Right cardiac atrium (tissue), 5 donors: ENCODE measurements around the gene FAM50B. TPM values are rescaled to one million over a fixed set of nuclear protein-coding genes. Genes with fewer than 3 reads are reported as not detected.
"Not testable (repeated sequence)": the region's sequence is repeated elsewhere in the genome, so short reads cannot be mapped to it uniquely, and the experiment has no call there.

Experiments used
- ATAC-seq, 2 donors: fragments of 200-7000 bp; cut with Tn5 transposase; one replicate each; pipeline versions ENCODE4 v1.8.0 to v1.9.1; 2020; ENCODE audit warnings: moderate library complexity in 2 of 2, mild to moderate bottlenecking in 1 of 2
- DNase-seq, 3 donors: peaks; one replicate each; pipeline ENCODE4 v3.0.0-alpha.2; 2020
- H3K27ac ChIP-seq: one replicate; pipeline ENCODE4 v1.5.1; 2013; ENCODE audit warnings: mild to moderate bottlenecking, low read length, control low read depth, moderate library complexity
- H3K27me3 ChIP-seq: one replicate; pipeline ENCODE4 v1.6.1; 2013; ENCODE audit not compliant: control insufficient read depth, insufficient read depth
- H3K4me1 ChIP-seq: one replicate; pipeline ENCODE4 v1.6.1; 2013; ENCODE audit warnings: low read length; ENCODE audit not compliant: control insufficient read depth, insufficient read depth
- H3K4me3 ChIP-seq: one replicate; pipeline ENCODE4 v1.5.1; 2013; ENCODE audit warnings: low read length, control low read depth
- H3K9me3 ChIP-seq: one replicate; pipeline ENCODE4 v1.6.1; 2013; ENCODE audit warnings: low read length; ENCODE audit not compliant: control insufficient read depth
- WGBS: extraction: QIAGEN DNeasy Blood & Tissue Kit; methylation state at CpG from one replicate; pipeline ENCODE4 v1.1.7; 2013; 5-methylcytosine and 5-hydroxymethylcytosine counted together
- intact Hi-C, 4 donors: fragments of 100-400 bp; cut with DNase I; formaldehyde crosslinking; loops; one replicate each; pipeline versions ENCODE4 v1.11.0 to v1.14.0; 2022 to 2023
- polyA plus RNA-seq: library from polyadenylated mRNA; stranded (reverse); fragments of 200-250 nt; gene quantifications from one replicate; pipeline ENCODE4 v1.2.3, GENCODE V29; 2013
- total RNA-seq, 4 donors: library from RNA; stranded (reverse); fragmentation: NEBNext Ultra II Directional; extraction: Animal tissue kit (Norgen Biotek cat#: 25700); gene quantifications; one replicate each; pipeline ENCODE4 v1.2.1, GENCODE V29; 2021
- donor health status: healthy with polysubstance abuse.
- donor health status: DM: no; HTN: yes; CAD: no.
- donor health status: DM: no; HTN: no; CAD: no.
- donor health status: DM: no; HTN: yes; CAD: no; lungs with severe emphysema.
- donor health status: DM: yes; HTN: yes; CAD: no.

FAM50B gene
- total and polyA plus RNA-seq, 5 donors = 14.0 to 25.3 (median 22.6) TPM

DNA sequence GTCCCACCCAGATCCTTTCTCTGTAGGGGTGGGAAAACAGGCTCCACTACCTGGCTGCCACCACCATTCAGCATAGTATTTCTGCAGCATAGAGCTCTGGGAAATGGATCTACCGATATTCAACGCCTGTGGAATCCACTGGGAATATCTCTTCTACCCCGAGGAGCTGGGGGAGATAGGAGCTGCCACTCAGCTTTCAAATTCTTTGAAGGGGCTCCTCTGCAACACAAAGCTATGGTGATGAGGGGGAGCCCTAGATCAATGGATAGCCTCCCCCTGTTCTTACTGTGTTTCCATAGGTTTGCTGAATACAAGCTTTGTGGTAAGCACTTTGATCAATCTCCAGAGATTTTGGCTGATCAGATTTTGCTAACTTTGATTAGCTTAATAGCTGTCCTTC lies 12.9 kb downstream of the FAM50B start:
- DNase-seq = no peak
- no peak overlapping the region for H3K4me3 ChIP-seq
- WGBS = 55% methylated on average over 3 of the region's 3 CpGs

DNA sequence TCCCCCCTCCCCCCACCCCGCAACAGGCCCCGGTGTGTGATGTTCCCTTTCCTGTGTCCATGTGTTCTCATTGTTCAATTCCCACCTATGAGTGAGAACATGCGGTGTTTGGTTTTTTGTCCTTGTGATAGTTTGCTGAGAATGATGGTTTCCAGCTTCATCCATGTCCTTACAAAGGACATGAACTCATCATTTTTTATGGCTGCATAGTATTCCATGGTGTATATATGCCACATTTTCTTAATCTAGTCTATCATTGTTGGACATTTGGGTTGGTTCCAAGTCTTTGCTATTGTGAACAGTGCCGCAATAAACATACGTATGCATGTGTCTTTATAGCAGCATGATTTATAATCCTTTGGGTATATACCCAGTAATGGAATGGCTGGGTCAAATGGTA lies 14.1 kb downstream of the FAM50B start:
- H3K9me3 ChIP-seq, H3K4me1 ChIP-seq, DNase-seq, H3K4me3 ChIP-seq, intact Hi-C loops, H3K27me3 ChIP-seq, ATAC-seq, H3K27ac ChIP-seq: not testable (repeated sequence)
- 92% methylated on average over 4 of the region's 5 CpGs for WGBS

More for the DNA sequence above, 12.9 kb downstream of the FAM50B start:
- ATAC-seq = no peak
- H3K9me3 ChIP-seq = peaks cover 2% of the 10 kb centered on the region
- no peaks in the 10 kb centered on the region for H3K4me1 ChIP-seq
- H3K27ac ChIP-seq = no peak overlapping the region
- H3K27me3 ChIP-seq = no peaks in the 10 kb centered on the region
- intact Hi-C loops = no loop called here

DNA sequence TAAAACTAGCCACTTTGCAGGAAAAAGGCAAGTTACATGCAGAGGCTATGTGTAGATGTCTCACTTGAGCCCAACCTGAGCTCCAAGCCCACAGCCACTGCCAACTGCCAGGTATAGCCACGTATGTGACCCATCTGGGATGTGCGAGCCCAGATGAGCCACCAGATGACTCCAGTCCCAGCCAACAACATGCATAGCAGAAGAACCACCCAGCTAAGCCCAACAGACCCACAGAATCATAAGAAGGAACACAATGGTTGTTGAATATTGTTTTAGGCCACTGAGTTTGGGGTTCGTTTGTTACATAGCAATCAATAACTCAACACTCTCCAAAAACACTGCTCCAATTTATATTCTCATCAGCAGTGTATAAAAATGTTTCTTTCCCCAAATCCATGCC lies 16.3 kb downstream of the FAM50B start:
- Histone ChIP-seq H3K4me1 (no peaks in the 10 kb centered on the region), H3K27ac (no peak overlapping the region), H3K9me3 (no peaks in the 10 kb centered on the region), H3K4me3 (no peak overlapping the region), H3K27me3 (no peaks in the 10 kb centered on the region)
- DNase-seq = no peak
- intact Hi-C loops = no loop called here
- no peak for ATAC-seq
- WGBS = 90% methylated on average over 3 of the region's 3 CpGs

DNA sequence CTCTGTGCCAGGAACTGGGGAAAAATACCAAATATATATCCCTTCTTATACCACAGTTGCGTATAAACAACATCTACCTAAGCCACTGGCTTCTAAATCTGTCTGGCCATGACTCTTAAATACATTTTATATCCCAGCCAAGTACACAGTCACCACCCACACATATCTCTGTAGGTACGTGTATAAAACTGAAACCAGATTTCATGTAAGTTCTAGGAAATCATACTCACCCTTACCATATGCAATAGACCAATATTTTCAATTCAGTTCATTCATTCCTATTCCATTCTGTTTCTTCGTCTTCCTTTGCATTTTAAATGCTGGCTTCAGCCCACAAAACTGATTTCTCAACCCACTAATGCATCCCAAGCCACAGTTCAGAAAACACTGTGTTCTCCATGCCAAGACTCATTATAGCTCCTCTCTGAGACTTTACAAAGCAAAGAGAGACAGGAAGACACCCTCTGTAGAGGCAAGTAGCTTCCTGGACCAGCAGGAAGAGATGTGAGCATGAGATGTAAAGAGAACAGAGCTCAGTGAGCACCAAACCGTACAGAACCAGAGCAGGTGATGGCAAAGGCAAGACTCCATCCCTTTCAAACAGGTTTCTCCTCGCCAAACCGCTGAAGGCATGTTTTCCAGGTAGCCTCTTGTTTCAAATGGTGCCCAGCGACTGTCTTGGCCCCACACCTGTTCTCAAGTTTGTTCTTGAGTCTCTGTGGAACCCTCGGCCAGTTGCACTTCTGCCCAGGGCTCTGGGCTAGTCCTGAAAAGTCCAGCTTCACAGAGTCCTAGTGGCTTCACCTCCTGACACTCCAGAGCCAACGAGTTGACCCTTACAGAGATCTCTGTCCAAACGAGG lies 18.7 kb downstream of the FAM50B start:
- Histone ChIP-seq H3K4me3 (no peak overlapping the region), H3K27ac (no peak overlapping the region), H3K27me3 (no peaks in the 10 kb centered on the region), H3K9me3 (no peaks in the 10 kb centered on the region), H3K4me1 (no peaks in the 10 kb centered on the region)
- DNase-seq (no peak), ATAC-seq (no peak)
- intact Hi-C loops = no loop called here
- WGBS = 81% methylated on average over 10 of the region's 10 CpGs

DNA sequence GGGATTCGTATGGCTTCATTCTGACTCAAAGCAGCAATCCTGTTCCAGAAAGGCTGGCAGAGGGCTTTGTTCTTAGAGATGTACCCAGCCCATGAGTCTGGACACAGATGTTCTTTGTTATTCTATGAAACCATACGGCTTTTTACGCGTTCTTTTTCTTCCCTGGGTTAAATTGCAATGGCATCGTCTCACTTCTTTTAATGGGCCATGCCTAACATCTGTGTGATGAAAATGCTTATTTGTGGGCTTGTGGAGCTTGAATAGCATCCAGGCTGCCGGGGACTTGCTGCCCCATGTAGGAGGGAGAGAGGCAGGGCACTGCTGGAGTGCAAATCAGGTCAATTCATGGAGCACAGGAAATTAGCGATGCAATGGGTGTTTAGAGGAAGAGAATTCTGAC lies 19.4 kb downstream of the FAM50B start:
- no peak overlapping the region for H3K4me3 ChIP-seq
- 73% methylated on average over 7 of the region's 7 CpGs for WGBS
- ATAC-seq (no peak), DNase-seq (no peak)
- H3K4me1 ChIP-seq = no peaks in the 10 kb centered on the region
- H3K9me3 ChIP-seq = no peaks in the 10 kb centered on the region
- H3K27me3 ChIP-seq = no peaks in the 10 kb centered on the region
- intact Hi-C loops = no loop called here
- H3K27ac ChIP-seq = no peak overlapping the region

DNA sequence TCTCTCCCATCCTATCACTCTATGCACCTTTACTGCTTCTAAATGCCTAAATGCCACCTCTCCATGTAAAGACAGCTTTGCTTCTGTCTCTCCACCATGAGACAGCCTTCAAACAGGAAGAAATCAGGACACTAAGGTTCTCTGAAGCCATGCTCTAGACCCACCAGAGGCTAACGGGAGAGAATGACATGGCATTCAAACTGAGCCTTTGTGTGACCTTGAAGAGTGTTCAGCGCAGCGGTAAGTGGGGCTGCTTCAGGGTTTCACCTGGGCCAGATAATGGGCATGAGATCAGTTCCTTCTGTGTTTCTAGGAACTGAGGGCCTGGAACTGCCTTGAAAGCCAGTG lies 20.1 kb downstream of the FAM50B start:
- H3K4me3 ChIP-seq = no peak overlapping the region
- no peaks in the 10 kb centered on the region for H3K4me1 ChIP-seq
- DNase-seq = no peak
- H3K27ac ChIP-seq = no peak overlapping the region
- ATAC-seq = no peak
- no peaks in the 10 kb centered on the region for H3K9me3 ChIP-seq
- H3K27me3 ChIP-seq = no peaks in the 10 kb centered on the region
- intact Hi-C loops = no loop called here
- 96% methylated on average over 3 of the region's 3 CpGs for WGBS

DNA sequence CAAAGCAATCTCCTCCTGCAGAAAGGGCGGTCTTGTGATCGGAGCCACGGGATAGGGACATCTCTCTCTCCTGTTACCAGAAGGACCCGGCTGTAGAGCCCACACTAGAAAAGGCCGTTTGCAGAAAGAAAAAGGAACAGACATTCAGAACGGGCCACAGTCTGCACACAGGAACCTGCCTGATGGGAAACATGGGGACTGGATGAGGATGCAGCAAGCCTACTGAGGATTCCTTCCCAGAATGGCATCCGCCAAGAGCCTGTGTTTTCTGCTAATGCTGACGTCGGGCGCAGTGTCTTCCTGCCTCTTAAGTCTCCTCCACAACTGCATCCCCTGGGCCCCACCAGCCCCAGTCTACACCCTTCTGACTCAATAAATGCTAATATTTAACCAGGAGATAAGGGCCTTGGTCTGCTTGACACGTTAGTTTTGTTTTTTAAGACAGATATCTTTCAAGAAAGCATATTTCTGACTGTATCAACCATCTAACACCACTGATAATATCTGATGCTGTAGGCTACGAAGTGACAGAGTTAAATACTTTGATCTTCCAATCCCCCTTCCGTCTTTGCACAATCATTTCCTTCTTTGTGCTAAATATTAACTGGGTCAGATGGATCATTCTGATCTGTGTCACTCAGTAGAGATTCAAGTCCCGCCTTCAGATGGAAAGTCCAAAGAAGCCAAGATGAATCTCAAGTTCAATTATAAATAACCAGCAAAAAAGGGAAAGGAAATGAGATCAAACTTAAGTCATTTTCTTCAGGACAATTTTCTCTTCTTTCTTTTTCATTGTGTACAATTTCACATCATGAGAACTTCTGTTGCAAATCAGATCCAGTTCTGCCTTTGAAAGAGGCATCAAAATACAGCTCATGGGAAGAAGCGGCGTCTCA lies 20.7 kb downstream of the FAM50B start:
- Histone ChIP-seq H3K4me3 (no peak overlapping the region), H3K4me1 (no peaks in the 10 kb centered on the region), H3K27ac (no peak overlapping the region), H3K27me3 (no peaks in the 10 kb centered on the region), H3K9me3 (no peaks in the 10 kb centered on the region)
- DNase-seq (no peak), ATAC-seq (no peak)
- intact Hi-C loops = no loop called here
- WGBS = 80% methylated on average over 16 of the region's 16 CpGs

DNA sequence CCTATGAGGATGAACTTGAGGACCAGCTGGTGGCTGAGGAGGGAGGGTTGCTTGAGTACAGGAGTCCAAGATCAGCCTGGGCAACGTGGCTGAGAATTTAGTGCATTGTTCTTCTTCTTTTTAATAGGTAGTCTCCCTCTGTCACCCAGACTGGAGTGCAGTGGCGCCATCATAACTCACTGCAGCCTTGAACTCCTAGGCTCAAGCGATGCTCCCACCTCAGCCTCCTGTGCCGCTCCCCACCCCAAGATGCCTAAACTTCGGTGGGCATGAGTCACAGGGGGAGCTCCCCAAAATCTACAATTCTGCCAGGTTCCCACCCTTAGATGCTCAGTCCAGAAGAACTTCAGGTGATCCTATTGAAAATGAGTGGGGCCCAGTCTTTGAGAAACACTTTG lies 21.4 kb downstream of the FAM50B start:
- intact Hi-C loops = no loop called here
- no peaks in the 10 kb centered on the region for H3K27me3 ChIP-seq
- no peak overlapping the region for H3K27ac ChIP-seq
- no peak for DNase-seq
- H3K4me3 ChIP-seq = no peak overlapping the region
- H3K9me3 ChIP-seq = no peaks in the 10 kb centered on the region
- H3K4me1 ChIP-seq = no peaks in the 10 kb centered on the region
- WGBS = 88% methylated on average over 5 of the region's 5 CpGs
- no peak for ATAC-seq

DNA sequence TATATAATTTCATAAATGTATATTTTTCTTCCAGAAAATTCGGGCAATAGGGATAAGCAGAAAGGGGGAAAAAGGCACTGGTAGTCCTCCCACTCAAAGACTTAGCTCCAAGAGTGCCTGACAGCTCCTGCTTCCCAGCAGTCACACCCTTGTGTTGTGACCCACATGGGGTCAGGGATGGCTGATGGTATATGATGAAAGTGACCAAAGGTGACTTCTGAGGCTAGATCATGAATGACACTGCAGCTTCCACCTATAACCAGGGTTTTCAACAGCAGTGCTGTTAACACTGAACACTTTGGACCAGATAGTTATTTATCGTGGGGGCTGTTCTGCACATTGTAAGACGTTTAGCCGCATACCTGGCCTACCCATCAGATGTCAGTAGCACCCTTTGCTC lies 22.3 kb downstream of the FAM50B start:
- 84% methylated on average over 4 of the region's 4 CpGs for WGBS
- no peaks in the 10 kb centered on the region for H3K4me1 ChIP-seq
- ATAC-seq (no peak), DNase-seq (no peak)
- H3K4me3 ChIP-seq = no peak overlapping the region
- no peak overlapping the region for H3K27ac ChIP-seq
- no peaks in the 10 kb centered on the region for H3K27me3 ChIP-seq
- no peaks in the 10 kb centered on the region for H3K9me3 ChIP-seq
- intact Hi-C loops = no loop called here

DNA sequence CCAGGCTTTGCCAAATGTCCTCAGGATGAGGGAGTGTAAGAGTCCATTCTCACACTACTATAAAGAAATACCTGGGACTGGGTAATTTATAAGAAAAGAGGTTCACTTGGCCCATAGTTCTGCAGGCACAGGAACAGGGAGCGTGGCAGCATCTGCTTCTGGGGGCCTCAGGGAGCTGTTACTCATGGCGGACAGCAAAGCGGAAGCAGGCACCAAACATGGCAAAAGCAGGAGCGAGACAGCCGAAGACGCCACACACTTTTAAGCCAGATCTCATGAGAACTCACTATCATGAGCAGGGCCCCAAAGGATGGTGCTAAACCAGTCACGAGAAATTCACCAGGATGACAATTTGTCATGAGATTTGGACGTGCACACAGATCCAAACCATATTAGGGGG lies 22.8 kb downstream of the FAM50B start:
- H3K27ac ChIP-seq = no peak overlapping the region
- no peaks in the 10 kb centered on the region for H3K4me1 ChIP-seq
- ATAC-seq = no peak
- no peaks in the 10 kb centered on the region for H3K27me3 ChIP-seq
- no peak for DNase-seq
- intact Hi-C loops = no loop called here
- no peaks in the 10 kb centered on the region for H3K9me3 ChIP-seq
- WGBS = 94% methylated on average over 8 of the region's 8 CpGs
- no peak overlapping the region for H3K4me3 ChIP-seq

DNA sequence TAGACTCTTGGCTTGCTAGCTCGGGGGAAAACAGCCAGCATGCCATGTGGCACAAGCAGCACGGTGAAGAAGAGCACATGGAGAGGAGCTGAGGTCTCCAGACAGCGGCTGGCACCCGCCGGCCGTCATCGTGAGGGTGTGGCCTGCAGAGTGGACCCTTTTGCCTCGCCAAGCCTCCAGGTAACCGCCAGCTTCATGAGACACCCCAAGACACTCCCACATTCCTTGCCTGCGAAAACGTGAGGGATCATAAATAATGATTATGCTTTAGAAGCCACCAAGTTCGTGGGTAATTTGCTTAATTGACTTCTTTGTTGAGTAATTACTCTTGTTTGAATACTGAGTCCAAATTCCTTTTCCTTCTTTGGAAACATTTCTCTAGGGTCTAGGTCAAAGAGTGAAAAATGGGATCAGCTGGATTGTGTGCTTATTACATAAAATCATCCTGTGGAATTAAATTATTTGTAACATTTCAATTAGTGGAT lies 23.2 kb downstream of the FAM50B start:
- DNase-seq = no peak
- WGBS = 92% methylated on average over 12 of the region's 12 CpGs
- H3K4me3 ChIP-seq = no peak overlapping the region
- ATAC-seq = no peak
- intact Hi-C loops = no loop called here
- H3K27ac ChIP-seq = no peak overlapping the region
- no peaks in the 10 kb centered on the region for H3K4me1 ChIP-seq
- H3K27me3 ChIP-seq = no peaks in the 10 kb centered on the region
- H3K9me3 ChIP-seq = no peaks in the 10 kb centered on the region
